NCI-H1105 treated with DMSO at 0.1 percent for 48 hours (cell line): ENCODE data around the gene CFAP61.
"Not testable (repeated sequence)": the region's sequence is repeated elsewhere in the genome, so short reads cannot be mapped to it uniquely, and the experiment has no call there.

Experiments
- DNase-seq: peaks from one replicate; lab custom pipeline; 2025; lab: John Stamatoyannopoulos, UW

Gene CFAP61

GRCh38 chr20:20210943-20211273 lies 158.6 kb downstream of the CFAP61 start:
- no peak for DNase-seq

DNA sequence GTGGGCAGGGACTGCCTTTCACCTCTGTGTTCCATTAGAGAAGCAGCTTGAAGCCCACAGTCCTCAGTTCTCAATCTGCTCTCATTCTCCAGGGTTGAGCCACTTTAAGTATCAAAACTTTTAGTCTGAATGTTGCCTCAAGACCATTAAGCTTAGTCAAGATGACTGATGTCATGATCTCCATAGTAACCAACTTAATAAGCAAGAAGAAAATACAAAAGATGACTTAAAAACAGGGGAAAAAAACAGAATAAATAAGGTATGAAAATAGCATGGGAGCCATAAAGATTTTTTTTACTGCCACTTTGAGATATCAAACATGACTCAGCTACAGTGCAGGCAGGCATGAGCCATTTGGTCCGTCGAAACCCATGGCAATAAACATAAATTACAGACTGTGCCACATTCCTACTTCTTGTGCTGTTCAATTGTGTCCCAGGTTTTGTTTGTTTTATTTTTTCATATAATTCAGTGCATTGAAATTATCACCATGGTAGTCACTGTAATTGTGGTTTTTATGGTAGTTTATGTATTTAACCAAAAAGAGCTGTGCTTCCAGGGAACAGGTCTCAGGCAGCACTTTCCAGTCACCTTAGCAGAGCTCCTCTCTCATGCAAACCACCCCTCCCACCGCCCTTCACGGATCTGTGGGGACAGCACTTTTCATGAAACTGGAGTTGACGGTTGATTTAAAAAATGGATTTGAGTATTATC lies 159.1 kb downstream of the CFAP61 start:
- peak; percentile 30 for DNase-seq

DNA sequence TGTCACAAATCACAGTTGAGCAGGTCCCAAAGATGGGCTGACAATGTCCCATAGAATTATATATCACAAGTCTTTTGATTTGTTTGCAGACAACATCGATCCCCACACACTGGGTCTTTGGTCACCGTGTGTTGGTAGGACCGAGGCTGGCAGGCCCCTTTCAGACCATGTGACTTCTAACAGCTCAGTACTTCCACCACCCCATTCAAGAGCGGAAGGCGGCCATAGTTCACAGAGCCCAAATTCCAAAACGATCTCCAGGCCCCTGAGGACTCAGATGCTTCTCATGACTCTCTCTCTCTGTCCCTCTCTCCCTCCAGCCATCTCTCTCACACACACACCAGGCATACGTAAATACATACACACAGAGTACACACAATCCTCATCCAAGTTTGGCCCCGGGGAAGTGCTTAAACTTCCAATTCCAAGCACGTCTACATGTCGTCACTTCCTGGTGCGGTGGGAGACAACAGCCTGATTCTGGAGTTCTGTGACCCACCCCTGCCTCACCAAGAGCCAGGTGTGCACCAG lies 159.7 kb downstream of the CFAP61 start:
- no peak for DNase-seq

GRCh38 chr20:20212675-20213096 lies 160.4 kb downstream of the CFAP61 start:
- DNase-seq: peak; percentile 55

GRCh38 chr20:20213526-20214121 lies 161.3 kb downstream of the CFAP61 start:
- peak; percentile 5 for DNase-seq

DNA sequence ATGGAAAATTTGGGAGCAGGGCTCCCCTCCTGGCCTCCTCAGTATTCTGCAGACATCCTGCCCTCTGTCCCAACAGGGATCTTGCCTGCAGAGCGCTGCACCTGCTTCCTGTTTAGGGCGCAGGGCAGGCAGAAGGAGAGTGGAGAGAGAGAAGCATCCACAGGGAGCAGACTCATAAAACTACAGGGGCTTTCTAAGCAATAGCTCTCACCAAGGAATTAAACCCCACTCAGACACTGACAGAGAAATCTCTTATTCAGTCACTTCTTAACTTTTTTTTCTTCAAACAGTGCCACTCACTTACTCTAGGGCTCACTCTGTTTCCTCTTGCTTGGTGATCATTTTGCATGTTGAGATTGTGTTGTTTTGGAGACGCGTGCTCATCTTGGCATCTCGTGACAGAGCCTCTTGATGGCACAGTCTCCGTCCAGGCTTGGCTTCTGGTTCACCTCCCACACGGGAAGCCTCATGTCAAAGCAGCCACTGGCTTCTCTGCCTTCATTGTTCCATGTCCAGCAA lies 162.5 kb downstream of the CFAP61 start:
- no peak for DNase-seq

- peak; percentile 73 for DNase-seq
Measured at GRCh38 chr20:20215976-20216727, 163.8 kb downstream of the CFAP61 start.

- DNase-seq: no peak
Measured at GRCh38 chr20:20216941-20217340, 164.6 kb downstream of the CFAP61 start.

DNA sequence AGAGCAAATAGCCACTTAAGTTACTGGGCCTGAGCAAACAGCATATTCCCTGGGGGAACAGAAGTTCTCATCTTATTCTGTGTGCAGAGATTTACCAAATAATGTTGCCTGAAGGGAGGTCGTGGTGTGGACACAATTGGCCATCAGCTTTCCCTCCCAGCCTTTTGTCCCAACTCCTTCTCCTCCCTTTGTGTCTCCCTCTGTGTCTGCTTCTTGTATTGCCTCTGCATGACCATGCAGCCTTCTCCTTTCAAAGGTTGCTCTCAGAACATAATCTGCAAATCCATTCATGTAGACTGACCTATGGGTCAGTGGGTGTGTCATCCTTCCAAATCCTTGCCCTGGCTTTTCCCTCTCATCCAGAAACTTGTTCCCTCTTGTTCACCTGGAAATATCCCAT lies 165.3 kb downstream of the CFAP61 start:
- DNase-seq: no peak

DNA sequence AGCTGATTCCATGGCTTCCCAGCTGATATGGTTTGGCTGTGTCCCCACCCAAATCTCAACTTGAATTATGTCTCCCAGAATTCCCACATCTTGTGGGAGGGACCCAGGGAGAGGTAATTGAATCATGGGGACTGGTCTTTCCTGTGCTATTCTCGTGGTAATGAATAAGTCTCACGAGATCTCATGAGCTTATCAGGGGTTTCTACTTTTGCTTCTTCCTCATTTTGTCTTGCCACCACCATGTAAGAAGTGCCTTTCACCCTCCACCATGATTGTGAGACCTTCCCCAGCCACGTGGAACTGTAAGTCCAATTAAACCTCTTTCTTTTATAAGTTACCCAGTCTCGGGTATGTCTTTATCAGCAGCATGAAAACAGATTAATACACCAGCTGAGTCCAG lies 165.8 kb downstream of the CFAP61 start:
- DNase-seq: not testable (repeated sequence)

DNA sequence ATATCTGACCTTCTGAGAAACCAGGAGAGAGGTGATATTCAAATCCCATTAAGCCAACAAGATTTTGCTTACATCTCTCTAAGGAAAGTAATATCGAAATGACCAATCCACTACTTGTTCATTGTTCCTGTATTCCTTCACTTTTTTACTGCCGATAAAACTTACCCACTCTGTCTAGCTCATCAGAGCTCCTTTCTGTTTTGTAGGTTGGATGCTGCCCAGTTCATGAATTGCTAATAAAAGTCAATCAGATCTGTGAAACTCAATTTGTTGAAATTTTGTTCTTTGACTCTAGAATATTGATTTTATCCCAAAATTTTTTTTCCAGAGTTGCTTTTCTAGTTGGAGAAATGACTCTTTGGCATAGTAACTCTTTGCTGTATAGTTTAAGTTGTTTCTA lies 166.7 kb downstream of the CFAP61 start:
- DNase-seq: no peak

GRCh38 chr20:20220134-20220533 lies 167.8 kb downstream of the CFAP61 start:
- DNase-seq: no peak

DNA sequence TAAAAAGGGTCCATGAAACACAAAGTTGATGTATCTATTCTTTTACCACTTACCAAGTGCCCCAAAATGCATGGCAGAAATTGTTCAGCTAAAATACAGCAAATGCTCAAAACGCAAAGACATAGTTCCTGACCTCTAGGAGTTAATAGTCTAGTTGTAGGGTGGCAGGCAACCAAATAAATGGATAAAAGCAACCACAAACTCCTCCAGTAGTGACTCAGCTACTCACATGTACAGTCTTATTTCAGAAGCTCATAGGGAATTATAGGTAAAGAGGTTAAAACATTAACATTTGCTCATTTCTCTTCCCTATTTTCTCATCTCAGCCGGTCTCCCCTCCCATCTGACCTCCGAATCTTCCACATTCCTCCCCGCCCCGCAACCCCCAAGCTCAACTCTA lies 171.6 kb downstream of the CFAP61 start:
- no peak for DNase-seq

- DNase-seq: peak; percentile 17
Measured at GRCh38 chr20:20224806-20225205, 172.5 kb downstream of the CFAP61 start.

- DNase-seq: peak; percentile 79
Measured at GRCh38 chr20:20225325-20226043, 173.2 kb downstream of the CFAP61 start.

DNA sequence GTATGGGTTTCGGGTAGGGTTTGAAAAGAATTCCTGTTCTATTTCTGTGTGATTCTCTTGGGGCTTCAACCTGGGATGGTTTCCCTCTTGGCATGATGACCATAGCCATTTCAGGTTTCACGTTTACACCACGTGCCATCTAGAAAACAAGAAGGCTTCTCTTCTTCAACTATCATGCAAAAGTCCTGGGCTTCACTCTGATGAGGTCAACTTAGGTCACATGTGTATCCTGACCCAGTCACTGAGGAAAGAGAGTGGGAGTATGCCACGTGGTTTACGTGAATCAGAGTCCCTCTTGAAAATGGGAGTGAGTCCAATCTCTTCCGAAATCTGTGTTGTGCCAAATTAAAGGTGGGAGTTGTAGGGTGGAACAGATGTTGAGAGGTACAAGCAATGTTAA lies 174.2 kb downstream of the CFAP61 start:
- DNase-seq: no peak

GRCh38 chr20:20227013-20227571 lies 174.8 kb downstream of the CFAP61 start:
- no peak for DNase-seq

- no peak for DNase-seq
Measured at GRCh38 chr20:20228351-20228750, 176.0 kb downstream of the CFAP61 start.

GRCh38 chr20:20229595-20229994 lies 177.3 kb downstream of the CFAP61 start:
- DNase-seq: no peak

DNA sequence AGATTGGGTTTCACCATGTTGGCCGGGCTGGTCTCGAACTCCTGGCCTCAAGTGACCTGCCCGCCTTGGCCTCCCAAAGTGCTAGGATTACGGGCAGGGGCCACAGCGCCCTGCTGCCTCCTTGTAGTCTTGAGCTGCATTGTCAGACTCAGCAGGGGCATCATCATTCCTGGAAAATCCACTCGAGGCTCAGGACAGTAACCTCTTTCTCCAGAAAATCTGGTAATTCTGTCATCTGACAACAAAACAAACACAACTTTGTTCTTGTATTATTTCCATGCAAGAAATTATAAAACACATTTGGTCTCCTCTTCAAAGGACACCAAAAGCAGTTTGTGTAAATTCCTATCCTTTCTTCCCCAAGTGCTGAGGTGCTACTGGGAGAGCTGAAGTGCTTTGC lies 178.4 kb downstream of the CFAP61 start:
- no peak for DNase-seq

- no peak for DNase-seq
Measured at GRCh38 chr20:20231528-20232298, 179.4 kb downstream of the CFAP61 start.
